ENCODE measurements around the gene UCKL1.
"Not testable (repeated sequence)": the region's sequence is repeated elsewhere in the genome, so short reads cannot be mapped to it uniquely, and the experiment has no call there.

The UCKL1 gene

DNA sequence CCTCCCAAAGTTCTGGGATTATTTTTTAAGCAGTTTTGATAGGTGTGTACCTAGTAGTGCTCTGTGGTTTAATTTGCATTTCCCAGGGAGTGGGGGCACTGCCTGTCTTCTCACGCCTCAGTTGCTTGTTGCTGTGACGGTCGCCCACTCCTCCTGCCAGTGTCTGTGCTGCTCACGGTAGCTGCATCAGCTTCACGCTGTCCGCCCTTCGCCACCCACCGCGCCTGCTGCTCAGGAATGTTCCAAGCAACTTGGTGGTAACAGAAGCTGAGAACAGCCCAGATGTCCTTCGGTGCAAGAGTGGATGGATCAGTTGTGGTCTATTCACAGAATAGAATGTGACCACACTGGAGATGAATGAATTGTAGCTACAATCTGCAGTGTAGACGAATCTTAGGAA, 38.4 kb downstream of the UCKL1 start:
- DNase-seq = no peak

GRCh38 chr20:63916371-63916939, 39.8 kb downstream of the UCKL1 start:
- DNase-seq = not testable (repeated sequence)

GRCh38 chr20:63915471-63915870, 40.7 kb downstream of the UCKL1 start:
- DNase-seq = no peak

GRCh38 chr20:63913768-63914167, 42.4 kb downstream of the UCKL1 start:
- DNase-seq = no peak

DNA sequence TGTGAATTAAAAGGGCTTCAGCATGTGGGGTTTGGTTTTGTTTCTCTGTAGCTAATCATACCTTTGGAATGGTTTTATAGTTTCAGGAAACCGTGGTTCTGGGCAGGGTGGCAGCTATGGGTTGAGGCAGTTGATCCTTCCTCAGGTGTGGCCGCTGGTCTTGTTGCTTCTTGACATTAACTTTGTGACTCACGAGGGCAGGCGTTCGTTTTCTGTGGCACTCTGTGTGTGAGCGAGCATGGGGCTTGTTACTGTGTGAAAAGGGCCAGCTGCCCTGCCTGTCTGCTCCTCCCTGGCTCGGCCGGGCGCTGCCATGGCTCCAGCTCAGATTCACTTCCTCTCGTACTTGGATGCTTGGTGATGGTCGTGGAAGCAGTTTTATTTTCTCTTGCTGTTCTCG, 45.0 kb downstream of the UCKL1 start:
- no peak for DNase-seq

DNA sequence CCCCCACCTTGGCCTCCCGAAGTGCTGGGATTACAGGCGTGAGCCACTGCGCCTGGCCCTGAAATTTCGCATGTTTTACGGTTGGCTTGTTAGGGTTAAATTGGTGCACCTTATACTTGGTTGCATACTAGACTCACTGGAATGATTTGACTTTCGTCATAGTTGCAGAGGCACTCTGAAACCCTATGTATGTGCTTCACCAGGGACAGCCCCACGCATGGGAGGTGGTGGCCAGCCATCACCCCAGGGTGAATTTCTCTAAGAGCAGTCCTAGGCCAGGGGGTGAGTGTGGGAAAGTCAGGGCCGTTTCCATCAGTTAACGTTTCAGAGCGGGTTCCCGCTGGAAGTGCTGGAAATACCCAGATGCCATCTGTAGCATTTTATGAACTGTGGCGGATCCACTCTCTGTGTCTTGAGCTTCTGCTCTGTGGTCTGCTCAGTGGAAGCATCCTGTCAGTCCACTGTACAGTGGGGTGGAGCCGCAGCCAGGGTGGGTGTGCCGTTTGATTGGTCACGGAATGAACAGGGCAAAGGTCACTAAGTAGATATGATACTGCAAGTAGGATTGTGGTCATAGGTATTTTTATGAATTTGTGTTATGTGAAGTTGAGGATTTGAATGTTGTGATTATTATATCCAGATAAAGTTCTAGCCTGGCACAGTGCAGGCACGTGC, 48.1 kb downstream of the UCKL1 start:
- no peak for DNase-seq

DNA sequence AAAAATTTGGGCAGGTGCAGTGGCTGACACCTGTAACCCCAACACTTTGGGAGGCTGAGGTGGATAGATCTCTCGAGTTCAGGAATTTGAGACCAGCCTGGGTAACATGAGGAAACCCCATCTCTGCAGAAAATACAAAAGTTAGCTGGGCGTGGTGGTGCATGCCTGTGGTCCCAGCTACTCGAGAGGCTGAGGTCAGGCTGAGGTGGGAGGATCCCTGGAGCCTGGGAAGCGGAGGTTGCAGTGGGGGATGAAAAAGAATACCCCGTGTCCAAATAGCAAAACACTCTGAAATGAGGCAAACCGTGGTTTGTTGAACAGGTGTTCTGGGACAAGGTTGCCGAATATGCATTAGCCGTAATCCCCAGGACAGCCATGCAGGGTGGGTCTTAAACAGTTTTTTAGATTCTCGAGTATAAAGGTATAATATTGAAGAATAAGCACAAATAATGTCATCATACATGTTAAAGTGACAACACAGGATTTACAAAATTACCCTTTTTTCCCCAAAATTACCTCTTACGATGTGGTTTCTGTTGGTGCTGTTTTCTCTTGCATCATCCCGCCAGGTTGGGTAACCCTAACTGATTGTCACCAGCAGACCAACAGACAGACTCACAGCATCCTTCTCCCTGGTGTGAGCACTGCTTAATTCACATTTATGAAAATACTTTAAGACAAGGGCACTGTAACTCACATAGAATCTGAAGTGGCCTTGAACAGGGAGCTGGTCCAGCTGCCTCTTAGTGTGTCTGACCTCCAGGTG, 52.2 kb downstream of the UCKL1 start:
- no peak for DNase-seq

- DNase-seq = no peak
These were observed 55.8 kb downstream of the UCKL1 start for GRCh38 chr20:63900413-63900812.

GRCh38 chr20:63898882-63899558, 57.2 kb downstream of the UCKL1 start:
- no peak for DNase-seq

GRCh38 chr20:63897978-63898561, 58.1 kb downstream of the UCKL1 start:
- no peak for DNase-seq

- peak; percentile 76 for DNase-seq
These were observed 59.7 kb downstream of the UCKL1 start for GRCh38 chr20:63896264-63897105.

DNA sequence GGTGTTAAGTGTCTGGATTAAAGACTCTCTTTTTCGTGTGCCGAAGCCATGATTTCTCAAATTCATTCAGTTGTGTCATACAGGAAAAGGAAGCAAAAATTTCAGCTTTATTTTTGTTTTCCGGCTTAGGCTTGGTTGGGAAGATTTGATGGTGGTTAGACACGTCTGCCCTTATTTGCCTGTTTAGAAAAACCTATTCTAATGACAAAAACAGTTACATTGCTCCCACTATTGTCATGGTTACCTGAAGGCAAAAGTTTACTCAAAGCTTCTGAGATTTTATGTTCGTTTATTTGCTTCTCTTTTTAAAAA, 60.3 kb downstream of the UCKL1 start:
- DNase-seq = no peak

DNA sequence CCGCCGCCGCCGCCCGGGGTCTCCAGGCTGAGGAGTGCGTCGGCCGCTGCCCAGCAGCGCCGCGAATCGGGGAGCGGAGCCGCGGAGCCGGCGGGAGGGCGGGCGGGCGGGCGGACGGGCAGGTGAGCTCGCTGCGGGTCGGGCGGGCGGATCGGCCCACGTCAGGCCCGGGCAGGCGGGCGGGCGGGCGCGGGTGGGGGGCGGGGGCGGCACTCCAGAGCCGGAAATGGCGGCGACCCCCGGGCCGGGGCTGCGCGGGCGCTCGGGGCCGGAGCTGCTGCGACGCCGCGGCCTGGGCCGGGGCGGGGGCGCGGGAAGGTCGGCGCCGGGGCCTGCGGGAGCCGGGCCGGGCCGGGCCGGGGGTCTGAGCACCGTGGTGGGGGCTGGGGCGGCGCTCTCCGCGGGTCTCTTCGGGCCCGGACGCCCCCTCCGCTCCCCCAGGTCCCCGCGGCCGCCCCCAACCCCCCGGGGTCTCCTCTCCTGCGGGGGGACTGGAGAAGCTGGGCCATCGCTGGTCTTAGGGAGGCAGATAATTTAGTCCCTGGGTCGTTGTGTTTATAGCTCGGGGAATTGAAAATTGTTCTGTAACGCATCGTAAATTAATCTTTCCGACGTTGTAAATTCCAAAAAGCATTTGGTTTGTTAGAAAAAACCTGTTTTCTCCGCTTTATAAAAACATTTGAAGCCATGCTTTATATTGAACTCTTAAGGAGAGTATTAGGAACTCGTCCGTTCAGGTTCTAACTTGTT, 60.8 kb downstream of the UCKL1 start:
- no peak for DNase-seq

GRCh38 chr20:63894358-63895201, 61.6 kb downstream of the UCKL1 start, which contains the start of gene DNAJC5:
Gene DNAJC5 (plus strand): TSS chr20:63895126. CDS start chr20:63928346, 33,220 bp downstream.
- DNase-seq = peak; percentile 99

- DNase-seq = no peak
These were observed 62.2 kb downstream of the UCKL1 start for GRCh38 chr20:63893999-63894357.

DNA sequence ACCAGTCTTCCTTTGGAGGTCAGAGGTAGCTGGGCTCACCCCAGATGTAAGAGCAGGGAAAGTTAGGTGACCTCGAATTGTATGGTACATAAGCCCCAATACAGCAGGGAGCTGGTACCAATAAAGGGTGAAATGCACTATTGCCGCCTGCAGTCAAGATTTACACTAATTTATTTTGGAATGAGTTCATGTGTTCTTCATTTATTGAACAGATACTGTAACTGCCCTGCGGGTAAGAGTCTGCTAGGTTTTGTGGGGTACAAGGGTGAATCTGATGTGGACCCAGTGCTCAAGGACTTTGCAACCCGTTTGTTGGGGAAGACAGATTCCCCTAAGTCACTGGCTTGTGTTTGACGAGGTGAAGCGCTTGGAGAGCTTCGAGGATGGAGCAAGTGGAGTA, 63.8 kb downstream of the UCKL1 start:
- DNase-seq = no peak

DNA sequence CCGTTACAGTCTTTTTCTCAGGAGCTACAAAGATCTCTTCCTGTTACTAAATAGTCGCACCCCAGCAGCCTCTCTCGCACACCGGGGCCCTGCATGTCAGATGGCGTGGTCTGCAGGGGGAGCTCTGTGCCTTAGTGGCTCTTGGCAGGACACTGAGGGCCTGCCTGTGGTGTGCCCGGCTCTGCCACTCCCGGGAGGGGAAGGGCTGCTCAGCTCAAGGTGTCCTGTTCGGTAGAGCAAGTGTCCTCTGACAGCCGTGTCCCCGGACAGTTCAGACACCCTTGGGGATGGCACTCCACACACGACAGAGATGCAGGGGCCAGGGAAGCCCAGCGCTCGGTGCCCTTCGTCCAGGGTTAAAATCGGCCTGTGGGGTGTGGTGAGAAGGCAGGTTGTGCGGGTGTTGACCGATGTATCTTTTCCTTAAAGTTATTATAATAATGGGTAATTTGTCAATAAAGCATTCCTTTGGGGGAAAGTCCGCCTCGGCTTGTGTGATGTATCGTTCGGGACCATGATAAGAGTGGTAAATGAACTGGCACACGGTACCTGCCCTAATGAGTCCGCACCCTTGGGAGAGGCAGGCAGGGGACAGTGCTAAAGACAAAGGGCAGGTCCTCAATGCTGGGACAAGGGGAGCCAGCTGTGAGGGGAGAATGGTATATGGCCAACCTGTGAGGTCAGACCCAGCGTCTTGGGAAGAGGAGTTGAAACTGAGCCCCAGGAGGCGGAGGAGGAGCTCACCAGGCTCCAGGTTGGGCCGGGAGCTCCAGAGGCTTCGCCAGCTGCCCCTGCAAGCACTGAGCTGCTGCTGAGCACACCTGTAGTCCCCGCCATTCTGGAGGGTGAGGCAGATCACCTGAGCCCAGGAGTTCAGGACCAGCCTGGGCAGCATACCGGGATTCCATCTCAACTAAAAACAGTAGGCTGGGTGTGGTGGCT, 64.9 kb downstream of the UCKL1 start:
- DNase-seq = no peak

GRCh38 chr20:63890616-63891015, 65.6 kb downstream of the UCKL1 start:
- no peak for DNase-seq

DNA sequence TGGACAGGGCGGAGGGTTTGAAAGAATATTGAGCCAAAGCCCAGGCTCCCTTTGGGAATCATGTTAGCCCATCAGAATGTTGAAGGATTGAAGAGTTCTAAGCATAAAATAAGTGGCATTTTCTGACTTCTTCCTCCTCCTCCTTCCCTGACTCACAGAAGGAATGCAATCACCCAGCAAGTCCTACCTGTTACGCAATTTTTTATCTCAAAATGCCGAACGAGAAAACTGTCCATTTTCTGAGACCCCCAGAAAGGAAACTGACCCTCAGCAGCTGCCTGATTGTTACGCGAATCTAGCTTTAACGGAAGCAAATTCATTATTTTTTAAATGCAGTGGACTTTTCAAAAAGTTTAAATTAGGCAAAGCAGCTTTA, 66.0 kb downstream of the UCKL1 start:
- DNase-seq = no peak
